ENCODE results near the gene AMDHD2.
A peak's percentile ranks its signal among the peaks of the same experiment; 100 is the strongest.
"Not testable (repeated sequence)": the region's sequence is repeated elsewhere in the genome, so short reads cannot be mapped to it uniquely, and the experiment has no call there.

AMDHD2 gene

GRCh38 chr16:2533912-2534311 is 13.7 kb downstream of the AMDHD2 start:
- DNase-seq (ENCODE audit: low read depth), result no peak

GRCh38 chr16:2534335-2534734 is 14.2 kb downstream of the AMDHD2 start:
- not testable (repeated sequence) for DNase-seq (ENCODE audit: low read depth)

- no peak for DNase-seq (ENCODE audit: low read depth)
Measured at GRCh38 chr16:2535625-2536013, 15.4 kb downstream of the AMDHD2 start.

- peak; percentile 92 for DNase-seq (ENCODE audit: low read depth)
Measured at GRCh38 chr16:2537451-2538379, 17.5 kb downstream of the AMDHD2 start, which contains the start of gene PDPK1. TSS of gene PDPK1 (plus strand) at chr16:2538021. CDS start at chr16:2538113, 92 bp downstream.

- not testable (repeated sequence) for DNase-seq (ENCODE audit: low read depth)
Measured at GRCh38 chr16:2539192-2539844, 19.1 kb downstream of the AMDHD2 start.

GRCh38 chr16:2539845-2540458 is 19.8 kb downstream of the AMDHD2 start:
- peak; percentile 34 for DNase-seq (ENCODE audit: low read depth)

- DNase-seq (ENCODE audit: low read depth), result not testable (repeated sequence)
Measured at GRCh38 chr16:2540912-2541311, 20.7 kb downstream of the AMDHD2 start.

GRCh38 chr16:2541409-2541808 is 21.2 kb downstream of the AMDHD2 start:
- DNase-seq (ENCODE audit: low read depth), result not testable (repeated sequence)

GRCh38 chr16:2543771-2544170 is 23.6 kb downstream of the AMDHD2 start:
- not testable (repeated sequence) for DNase-seq (ENCODE audit: low read depth)

- DNase-seq (ENCODE audit: low read depth), result not testable (repeated sequence)
Measured at GRCh38 chr16:2550283-2550878, 30.2 kb downstream of the AMDHD2 start.

GRCh38 chr16:2551420-2551889 is 31.3 kb downstream of the AMDHD2 start:
- DNase-seq (ENCODE audit: low read depth), result not testable (repeated sequence)

GRCh38 chr16:2554709-2555425 is 34.7 kb downstream of the AMDHD2 start:
- DNase-seq (ENCODE audit: low read depth), result not testable (repeated sequence)

GRCh38 chr16:2557150-2557549 is 37.0 kb downstream of the AMDHD2 start:
- not testable (repeated sequence) for DNase-seq (ENCODE audit: low read depth)

GRCh38 chr16:2560131-2560797 is 40.1 kb downstream of the AMDHD2 start:
- DNase-seq (ENCODE audit: low read depth), result not testable (repeated sequence)

GRCh38 chr16:2560798-2561133 is 40.6 kb downstream of the AMDHD2 start:
- peak; percentile 34 for DNase-seq (ENCODE audit: low read depth)

GRCh38 chr16:2567506-2567905 is 47.3 kb downstream of the AMDHD2 start:
- DNase-seq (ENCODE audit: low read depth), result not testable (repeated sequence)

- DNase-seq (ENCODE audit: low read depth), result not testable (repeated sequence)
Measured at GRCh38 chr16:2568573-2568972, 48.4 kb downstream of the AMDHD2 start.

GRCh38 chr16:2572704-2573103 is 52.5 kb downstream of the AMDHD2 start:
- not testable (repeated sequence) for DNase-seq (ENCODE audit: low read depth)

- not testable (repeated sequence) for DNase-seq (ENCODE audit: low read depth)
Measured at GRCh38 chr16:2575839-2576238, 55.7 kb downstream of the AMDHD2 start.

- DNase-seq (ENCODE audit: low read depth), result not testable (repeated sequence)
Measured at GRCh38 chr16:2577044-2577443, 56.9 kb downstream of the AMDHD2 start.

- not testable (repeated sequence) for DNase-seq (ENCODE audit: low read depth)
Measured at GRCh38 chr16:2578905-2579304, 58.7 kb downstream of the AMDHD2 start.

Measured in activated T-helper 9 cell treated with anti-CD3 and anti-CD28 coated beads, Interleukin-2, amount 50 U/mL, for 16 hours (primary cell).